Fibroblast of skin of scalp (primary cell): ENCODE data around the gene PCYT2.

Experiments
- DNase-seq: peaks from one replicate; pipeline ENCODE4 v3.0.0-alpha.2; 2013

Gene PCYT2

GRCh38 chr17:81899514-81900166 is 11.6 kb downstream of the PCYT2 start:
- no peak for DNase-seq

GRCh38 chr17:81898885-81899284 is 12.3 kb downstream of the PCYT2 start:
- DNase-seq: no peak

- peak; percentile 95 for DNase-seq
These were observed 13.0 kb downstream of the PCYT2 start for GRCh38 chr17:81898029-81898866.

GRCh38 chr17:81895400-81895799 is 15.8 kb downstream of the PCYT2 start:
- DNase-seq: no peak

GRCh38 chr17:81891303-81891552 is 20.0 kb downstream of the PCYT2 start:
- no peak for DNase-seq

- no peak for DNase-seq
These were observed 20.5 kb downstream of the PCYT2 start for GRCh38 chr17:81890447-81891302.

GRCh38 chr17:81889602-81890001 is 21.6 kb downstream of the PCYT2 start:
- no peak for DNase-seq

- no peak for DNase-seq
These were observed 22.1 kb downstream of the PCYT2 start for GRCh38 chr17:81888988-81889595.

GRCh38 chr17:81888105-81888987 is 22.9 kb downstream of the PCYT2 start:
- DNase-seq: no peak

- DNase-seq: no peak
These were observed 25.2 kb downstream of the PCYT2 start for GRCh38 chr17:81885869-81886548.

GRCh38 chr17:81885454-81885853 is 25.7 kb downstream of the PCYT2 start:
- no peak for DNase-seq

- no peak for DNase-seq
These were observed 26.2 kb downstream of the PCYT2 start for GRCh38 chr17:81884968-81885367.

GRCh38 chr17:81884520-81884919 is 26.7 kb downstream of the PCYT2 start:
- peak; percentile 37 for DNase-seq

- no peak for DNase-seq
These were observed 32.1 kb downstream of the PCYT2 start for GRCh38 chr17:81879121-81879520.

GRCh38 chr17:81878294-81878693 is 32.9 kb downstream of the PCYT2 start:
- no peak for DNase-seq

- no peak for DNase-seq
These were observed 33.6 kb downstream of the PCYT2 start for GRCh38 chr17:81877569-81877968.

- DNase-seq: peak; percentile 92
These were observed 39.6 kb downstream of the PCYT2 start for GRCh38 chr17:81871387-81872230.

GRCh38 chr17:81870981-81871386 is 40.2 kb downstream of the PCYT2 start, which contains the start of gene ARHGDIA:
Gene ARHGDIA (minus strand): TSS chr17:81871337. CDS start chr17:81869930, 1,407 bp downstream.
- DNase-seq: no peak

- peak; percentile 36 for DNase-seq
These were observed 40.8 kb downstream of the PCYT2 start for GRCh38 chr17:81870131-81870980.
